ENCODE measurements around the gene NFATC1.

DNA sequence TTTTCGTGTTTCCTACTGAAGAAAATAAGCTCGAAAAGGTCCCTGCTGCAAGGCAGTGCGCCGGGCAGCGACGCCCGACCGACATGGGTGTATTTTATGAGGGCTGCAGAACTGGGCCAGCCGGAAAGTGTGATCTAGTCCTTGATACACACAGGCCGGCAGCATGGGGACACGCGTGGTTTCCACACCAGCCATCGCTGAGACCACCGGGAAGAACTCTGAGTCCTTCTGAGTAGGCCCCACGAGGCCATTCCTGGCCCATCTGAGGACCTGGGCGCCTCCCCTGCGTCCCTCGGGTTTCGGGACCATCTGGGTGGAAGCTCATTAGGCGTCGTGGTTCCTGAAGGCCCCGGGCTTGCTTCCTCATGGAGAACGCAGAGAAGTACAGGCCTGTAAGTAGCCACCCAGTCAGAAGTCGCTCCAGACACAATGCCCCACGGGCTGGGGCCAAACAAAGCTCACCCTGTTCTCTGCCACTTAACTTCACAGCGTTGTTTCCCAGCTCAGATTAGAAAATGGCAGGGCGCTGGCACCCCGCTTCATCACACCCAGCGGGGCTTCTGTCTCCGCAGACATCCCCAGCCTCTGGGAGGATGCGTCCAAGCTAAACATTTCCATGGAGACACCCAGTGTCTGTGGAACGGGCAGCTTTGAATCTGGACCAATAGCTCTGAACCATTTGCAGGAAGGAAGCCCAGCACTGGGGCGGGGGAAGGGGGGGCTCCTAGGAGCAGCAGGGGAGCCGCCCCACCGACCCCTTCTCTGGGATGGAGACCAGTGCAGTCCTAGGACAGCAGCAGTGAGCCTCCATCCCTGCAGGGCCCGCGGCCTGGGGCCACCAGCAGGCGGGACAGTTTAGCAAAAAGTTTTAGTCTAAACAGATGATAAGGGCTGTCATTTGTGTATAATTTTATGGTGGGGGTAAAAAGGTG, 2.4 kb downstream of the NFATC1 start:
- TF ChIP-seq, protein P1, sequence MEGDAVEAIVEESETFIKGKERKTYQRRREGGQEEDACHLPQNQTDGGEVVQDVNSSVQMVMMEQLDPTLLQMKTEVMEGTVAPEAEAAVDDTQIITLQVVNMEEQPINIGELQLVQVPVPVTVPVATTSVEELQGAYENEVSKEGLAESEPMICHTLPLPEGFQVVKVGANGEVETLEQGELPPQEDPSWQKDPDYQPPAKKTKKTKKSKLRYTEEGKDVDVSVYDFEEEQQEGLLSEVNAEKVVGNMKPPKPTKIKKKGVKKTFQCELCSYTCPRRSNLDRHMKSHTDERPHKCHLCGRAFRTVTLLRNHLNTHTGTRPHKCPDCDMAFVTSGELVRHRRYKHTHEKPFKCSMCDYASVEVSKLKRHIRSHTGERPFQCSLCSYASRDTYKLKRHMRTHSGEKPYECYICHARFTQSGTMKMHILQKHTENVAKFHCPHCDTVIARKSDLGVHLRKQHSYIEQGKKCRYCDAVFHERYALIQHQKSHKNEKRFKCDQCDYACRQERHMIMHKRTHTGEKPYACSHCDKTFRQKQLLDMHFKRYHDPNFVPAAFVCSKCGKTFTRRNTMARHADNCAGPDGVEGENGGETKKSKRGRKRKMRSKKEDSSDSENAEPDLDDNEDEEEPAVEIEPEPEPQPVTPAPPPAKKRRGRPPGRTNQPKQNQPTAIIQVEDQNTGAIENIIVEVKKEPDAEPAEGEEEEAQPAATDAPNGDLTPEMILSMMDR (IDR thresholded peaks at IDR 0.05): no peak
- no peak for TF ChIP-seq POLR2A (IDR thresholded peaks at IDR 0.05)

All from vagina (tissue), 2 donors.